NCI-H345 (cell line): Measurements from ENCODE around the gene SUPT4H1.
"Not testable (repeated sequence)": the region's sequence is repeated elsewhere in the genome, so short reads cannot be mapped to it uniquely, and the experiment has no call there.

Experiments
- DNase-seq: peaks from one replicate; lab custom pipeline; 2025; lab: John Stamatoyannopoulos, UW

The SUPT4H1 gene

GRCh38 chr17:58351831-58352595, at the start of gene SUPT4H1:
Gene SUPT4H1, minus strand, starts transcription at chr17:58352201. Its CDS starts 66 bp downstream, at chr17:58352135.
- DNase-seq, result peak; percentile 96

- peak; percentile 55 for DNase-seq
These were observed 49.3 kb upstream of the SUPT4H1 start for GRCh38 chr17:58401287-58401686.

GRCh38 chr17:58400826-58401225, 48.8 kb upstream of the SUPT4H1 start:
- DNase-seq, result no peak

- no peak for DNase-seq
These were observed 48.0 kb upstream of the SUPT4H1 start for GRCh38 chr17:58399974-58400373.

- DNase-seq, result no peak
These were observed 46.7 kb upstream of the SUPT4H1 start for GRCh38 chr17:58398574-58399266.

- DNase-seq, result not testable (repeated sequence)
These were observed 45.4 kb upstream of the SUPT4H1 start for GRCh38 chr17:58397421-58397820.

GRCh38 chr17:58396173-58396572, 44.2 kb upstream of the SUPT4H1 start:
- no peak for DNase-seq

GRCh38 chr17:58394534-58395223, 42.7 kb upstream of the SUPT4H1 start:
- DNase-seq, result no peak

GRCh38 chr17:58391302-58391984, 39.4 kb upstream of the SUPT4H1 start:
- peak; percentile 97 for DNase-seq

GRCh38 chr17:58390884-58391283, 38.9 kb upstream of the SUPT4H1 start:
- DNase-seq, result no peak

- DNase-seq, result no peak
These were observed 36.5 kb upstream of the SUPT4H1 start for GRCh38 chr17:58388302-58389190.

- no peak for DNase-seq
These were observed 35.8 kb upstream of the SUPT4H1 start for GRCh38 chr17:58387834-58388233.

- DNase-seq, result no peak
These were observed 34.7 kb upstream of the SUPT4H1 start for GRCh38 chr17:58386708-58387107.

GRCh38 chr17:58385359-58385899, 33.4 kb upstream of the SUPT4H1 start:
- no peak for DNase-seq

GRCh38 chr17:58384897-58385296, 32.9 kb upstream of the SUPT4H1 start:
- no peak for DNase-seq

GRCh38 chr17:58383892-58384462, 32.0 kb upstream of the SUPT4H1 start:
- DNase-seq, result no peak

- DNase-seq, result no peak
These were observed 30.9 kb upstream of the SUPT4H1 start for GRCh38 chr17:58382872-58383242.

GRCh38 chr17:58382108-58382871, 30.3 kb upstream of the SUPT4H1 start:
- no peak for DNase-seq

- no peak for DNase-seq
These were observed 29.4 kb upstream of the SUPT4H1 start for GRCh38 chr17:58381124-58382035.
